K562 (cell line): ENCODE measurements around the gene C1orf174. TPM values are rescaled to one million over a fixed set of nuclear protein-coding genes. Genes with fewer than 3 reads are reported as not detected.
A peak's percentile ranks its signal among the peaks of the same experiment; 100 is the strongest.

Experiments used
- ATF7 ChIP-seq: fragments of 450-650 bp; IDR thresholded peaks from 2 replicates; pipeline ENCODE4 v1.7.1; 2014; ENCODE audit warnings: mild to moderate bottlenecking, moderate library complexity
- C11orf30 ChIP-seq: fragments of 450-650 bp; IDR thresholded peaks from 2 replicates; pipeline ENCODE4 v1.6.1; 2016; ENCODE audit warnings: low read depth, mild to moderate bottlenecking
- CBFB ChIP-seq: sonication (generic); formaldehyde crosslinking; IDR thresholded peaks from 2 replicates; pipeline ENCODE4 v1.4.0; 2020; ENCODE audit warnings: mild to moderate bottlenecking, missing genetic modification reagents
- DPF2 ChIP-seq: fragments of 450-650 bp; IDR thresholded peaks from 2 replicates; pipeline ENCODE4 v1.6.1; 2016
- EP400 ChIP-seq: fragments of 450-650 bp; IDR thresholded peaks from 2 replicates; pipeline ENCODE4 v1.6.1; 2017; ENCODE audit warnings: antibody characterized with exemption, mild to moderate bottlenecking, moderate library complexity
- FOXJ3 ChIP-seq: sonication (generic); formaldehyde crosslinking; IDR thresholded peaks from 2 replicates; pipeline ENCODE4 v1.4.0; 2020; ENCODE audit warnings: mild to moderate bottlenecking, missing genetic modification reagents
- KLF6 ChIP-seq: fragments of 250-450 bp; sonication (Bioruptor Pico); IDR thresholded peaks from 2 replicates; pipeline ENCODE4 v1.4.0; 2020; ENCODE audit warnings: mild to moderate bottlenecking, moderate library complexity, borderline replicate concordance
- PCBP1 ChIP-seq: fragments of 200-400 bp; formaldehyde crosslinking; IDR thresholded peaks from 2 replicates; pipeline ENCODE4 v1.6.1; 2018; ENCODE audit warnings: mild to moderate bottlenecking, low read depth, low read length; ENCODE audit not compliant: poor library complexity, severe bottlenecking
- PHB ChIP-seq: fragments of 250-450 bp; sonication (Bioruptor Pico); IDR thresholded peaks from 2 replicates; pipeline ENCODE4 v1.5.0; 2021
- SAFB ChIP-seq: fragments of 200-400 bp; formaldehyde crosslinking; IDR thresholded peaks from 2 replicates; pipeline ENCODE4 v1.6.1; 2017; ENCODE audit warnings: low read depth, low read length, borderline replicate concordance
- SP2 ChIP-seq: IDR thresholded peaks from 2 replicates; pipeline ENCODE4 v1.6.1; 2011; ENCODE audit warnings: mild to moderate bottlenecking, low read depth, low read length, moderate library complexity; ENCODE audit not compliant: poor library complexity, severe bottlenecking; ENCODE audit errors: extremely low read depth
- STAG1 ChIP-seq: sonication (generic); formaldehyde crosslinking; IDR thresholded peaks from 2 replicates; pipeline ENCODE4 v1.5.0; 2020; ENCODE audit warnings: missing genetic modification reagents, borderline replicate concordance
- ZBED1 ChIP-seq: IDR thresholded peaks from 2 replicates; pipeline ENCODE4 v1.6.1; 2014
- ZNF436 ChIP-seq: fragments of 250-450, 450-650 bp; sonication (Bioruptor Pico); formaldehyde crosslinking; IDR thresholded peaks from 2 replicates; pipeline ENCODE4 v1.7.0; 2020; ENCODE audit warnings: mild to moderate bottlenecking
- polyA plus RNA-seq, 8 experiments: library from polyadenylated mRNA; depleted of rRNA in 4 of 8; stranded (reverse) in 5 of 8; unstranded in 3 of 8; fragments of >200 nt; fragmentation: Nextera tagmentation in 2 of 8; fragmentation: Illumina TruSeq in 1 of 8; extraction: Ambion mirVana in 2 of 8; extraction: Trizol in 1 of 8; gene quantifications; 2 replicates each; pipeline versions ENCODE4 v1.2.1 to v1.2.3, GENCODE V29; 2011 to 2014; ENCODE audit warnings: inconsistent platforms in 1 of 8, missing spikeins in 1 of 8
- total RNA-seq, 7 experiments: library from RNA; depleted of rRNA in 6 of 7; stranded (reverse); fragments of >200 nt in 6 of 7; fragmentation: Illumina TruSeq in 2 of 7; extraction: Trizol in 2 of 7; gene quantifications; 2 replicates each; pipeline versions ENCODE4 v1.2.1 to v1.2.3, GENCODE V29; 2011 to 2021; ENCODE audit warnings: low replicate concordance in 1 of 7
- TF ChIP-seq, protein P1 (sequence below), 2 experiments: fragments of 450-650 bp; formaldehyde crosslinking in 1 of 2; IDR thresholded peaks; 2 replicates each; pipeline versions ENCODE4 v1.4.0 to v1.6.1; 2014 to 2020; ENCODE audit warnings: mild to moderate bottlenecking in 2 of 2, borderline replicate concordance in 1 of 2, low read depth in 1 of 2
- TF ChIP-seq, protein P2 (sequence below), 2 experiments: fragments of 450-650 bp; conservative IDR thresholded peaks; 2 replicates each; pipeline ENCODE4 v1.6.1; 2017; ENCODE audit warnings: mild to moderate bottlenecking in 2 of 2, moderate library complexity in 2 of 2
- TF ChIP-seq, protein P3 (sequence below): sonication (generic); formaldehyde crosslinking; IDR thresholded peaks from 2 replicates; pipeline ENCODE4 v1.8.0; 2022; ENCODE audit warnings: missing genetic modification reagents, mild to moderate bottlenecking, moderate library complexity, borderline replicate concordance

Gene C1orf174
- total and polyA plus RNA-seq, 9 of the 15 experiments (the other 6 are each of a cell fraction or from before 2014, with no cell fraction given) = 38.5 to 64.9 (median 45.4) TPM

DNA sequence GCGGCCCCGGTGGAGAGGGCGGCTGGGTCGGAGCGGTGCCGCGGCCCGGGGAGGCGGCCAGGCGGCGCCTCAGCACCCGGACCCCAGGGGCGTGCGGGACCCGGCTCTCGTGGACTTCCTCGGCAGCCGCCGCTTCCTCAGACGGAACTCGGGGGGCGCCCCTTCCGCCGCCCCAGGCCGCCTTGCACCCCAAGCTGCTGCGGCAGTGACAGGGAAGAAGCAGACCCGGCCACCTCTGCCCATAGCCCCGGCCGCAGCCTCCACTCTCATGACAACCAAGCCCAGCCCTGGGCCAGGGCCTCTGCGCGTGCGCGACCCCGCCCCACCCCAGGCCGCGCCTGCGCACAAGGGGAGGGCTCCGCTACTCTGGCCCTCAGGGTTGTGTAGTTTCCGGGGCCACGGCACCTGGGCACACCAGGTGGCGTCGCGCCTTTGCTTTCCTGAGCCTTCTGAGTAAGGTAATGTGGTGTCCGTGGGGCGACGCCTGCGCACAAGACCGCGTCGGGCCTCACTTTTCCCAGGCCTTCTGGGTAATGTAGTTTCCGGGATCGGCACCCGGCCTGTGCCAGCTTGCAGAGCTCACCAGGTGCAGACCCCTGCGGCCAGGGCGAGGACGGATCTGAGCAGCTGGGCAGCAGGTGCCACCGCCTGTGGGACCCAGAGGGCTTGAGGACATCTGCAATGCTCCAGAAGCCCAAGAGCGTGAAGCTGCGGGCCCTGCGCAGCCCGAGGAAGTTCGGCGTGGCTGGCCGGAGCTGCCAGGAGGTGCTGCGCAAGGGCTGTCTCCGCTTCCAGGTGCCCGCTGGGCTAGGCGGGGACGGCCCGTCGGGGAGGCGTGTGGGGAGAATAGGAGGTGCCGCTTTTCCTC lies 42.9 kb downstream of the C1orf174 start, which contains the start of the genes CEP104 and DFFB (continued):
- TF ChIP-seq C11orf30 (0 out of 2 replicates have a peak, but pooled peaks have one; percentile 21), SAFB (peak; percentile 14; the same call in 1 of the 2 replicates), PCBP1 (no peak), KLF6 (CRISPR knock-in tag) (no peak), DPF2 (no peak), SP2 (no peak), ZNF436 (no peak; the same call in 1 of the 2 replicates), FOXJ3 (CRISPR knock-in tag) (no peak), ATF7 (peak; percentile 89), ZBED1 (peak; percentile 55; the same call in 1 of the 2 replicates), EP400 (peak; percentile 65; the same call in 1 of the 2 replicates), STAG1 (CRISPR knock-in tag) (0 out of 2 replicates have a peak, but pooled peaks have one; percentile 40), PHB (no peak), CBFB (CRISPR knock-in tag) (peak; percentile 79)
- TF ChIP-seq, protein P1, sequence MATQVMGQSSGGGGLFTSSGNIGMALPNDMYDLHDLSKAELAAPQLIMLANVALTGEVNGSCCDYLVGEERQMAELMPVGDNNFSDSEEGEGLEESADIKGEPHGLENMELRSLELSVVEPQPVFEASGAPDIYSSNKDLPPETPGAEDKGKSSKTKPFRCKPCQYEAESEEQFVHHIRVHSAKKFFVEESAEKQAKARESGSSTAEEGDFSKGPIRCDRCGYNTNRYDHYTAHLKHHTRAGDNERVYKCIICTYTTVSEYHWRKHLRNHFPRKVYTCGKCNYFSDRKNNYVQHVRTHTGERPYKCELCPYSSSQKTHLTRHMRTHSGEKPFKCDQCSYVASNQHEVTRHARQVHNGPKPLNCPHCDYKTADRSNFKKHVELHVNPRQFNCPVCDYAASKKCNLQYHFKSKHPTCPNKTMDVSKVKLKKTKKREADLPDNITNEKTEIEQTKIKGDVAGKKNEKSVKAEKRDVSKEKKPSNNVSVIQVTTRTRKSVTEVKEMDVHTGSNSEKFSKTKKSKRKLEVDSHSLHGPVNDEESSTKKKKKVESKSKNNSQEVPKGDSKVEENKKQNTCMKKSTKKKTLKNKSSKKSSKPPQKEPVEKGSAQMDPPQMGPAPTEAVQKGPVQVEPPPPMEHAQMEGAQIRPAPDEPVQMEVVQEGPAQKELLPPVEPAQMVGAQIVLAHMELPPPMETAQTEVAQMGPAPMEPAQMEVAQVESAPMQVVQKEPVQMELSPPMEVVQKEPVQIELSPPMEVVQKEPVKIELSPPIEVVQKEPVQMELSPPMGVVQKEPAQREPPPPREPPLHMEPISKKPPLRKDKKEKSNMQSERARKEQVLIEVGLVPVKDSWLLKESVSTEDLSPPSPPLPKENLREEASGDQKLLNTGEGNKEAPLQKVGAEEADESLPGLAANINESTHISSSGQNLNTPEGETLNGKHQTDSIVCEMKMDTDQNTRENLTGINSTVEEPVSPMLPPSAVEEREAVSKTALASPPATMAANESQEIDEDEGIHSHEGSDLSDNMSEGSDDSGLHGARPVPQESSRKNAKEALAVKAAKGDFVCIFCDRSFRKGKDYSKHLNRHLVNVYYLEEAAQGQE (IDR thresholded peaks at IDR 0.05; ENCODE audit: borderline replicate concordance) = peak; percentile 69; the same call in 1 of the 2 replicates
- TF ChIP-seq, protein P1 (CRISPR knock-in tag; IDR thresholded peaks at IDR 0.05; ENCODE audit: low read depth) = no peak
- TF ChIP-seq, protein P2, sequence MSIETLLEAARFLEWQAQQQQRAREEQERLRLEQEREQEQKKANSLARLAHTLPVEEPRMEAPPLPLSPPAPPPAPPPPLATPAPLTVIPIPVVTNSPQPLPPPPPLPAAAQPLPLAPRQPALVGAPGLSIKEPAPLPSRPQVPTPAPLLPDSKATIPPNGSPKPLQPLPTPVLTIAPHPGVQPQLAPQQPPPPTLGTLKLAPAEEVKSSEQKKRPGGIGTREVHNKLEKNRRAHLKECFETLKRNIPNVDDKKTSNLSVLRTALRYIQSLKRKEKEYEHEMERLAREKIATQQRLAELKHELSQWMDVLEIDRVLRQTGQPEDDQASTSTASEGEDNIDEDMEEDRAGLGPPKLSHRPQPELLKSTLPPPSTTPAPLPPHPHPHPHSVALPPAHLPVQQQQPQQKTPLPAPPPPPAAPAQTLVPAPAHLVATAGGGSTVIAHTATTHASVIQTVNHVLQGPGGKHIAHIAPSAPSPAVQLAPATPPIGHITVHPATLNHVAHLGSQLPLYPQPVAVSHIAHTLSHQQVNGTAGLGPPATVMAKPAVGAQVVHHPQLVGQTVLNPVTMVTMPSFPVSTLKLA (conservative IDR thresholded peaks at IDR 0.05) = peak; percentile 71 to 82
- TF ChIP-seq, protein P3, sequence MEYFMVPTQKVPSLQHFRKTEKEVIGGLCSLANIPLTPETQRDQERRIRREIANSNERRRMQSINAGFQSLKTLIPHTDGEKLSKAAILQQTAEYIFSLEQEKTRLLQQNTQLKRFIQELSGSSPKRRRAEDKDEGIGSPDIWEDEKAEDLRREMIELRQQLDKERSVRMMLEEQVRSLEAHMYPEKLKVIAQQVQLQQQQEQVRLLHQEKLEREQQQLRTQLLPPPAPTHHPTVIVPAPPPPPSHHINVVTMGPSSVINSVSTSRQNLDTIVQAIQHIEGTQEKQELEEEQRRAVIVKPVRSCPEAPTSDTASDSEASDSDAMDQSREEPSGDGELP (CRISPR knock-in tag) = peak; percentile 92
